Cerebellar cortex (tissue), 1 donor: ENCODE results near the gene ERC1.

Experiments
- DNase-seq: peaks from one replicate; pipeline ENCODE4 v3.0.0-alpha.2; 2015; ENCODE audit warnings: low spot score

ERC1 gene

DNA sequence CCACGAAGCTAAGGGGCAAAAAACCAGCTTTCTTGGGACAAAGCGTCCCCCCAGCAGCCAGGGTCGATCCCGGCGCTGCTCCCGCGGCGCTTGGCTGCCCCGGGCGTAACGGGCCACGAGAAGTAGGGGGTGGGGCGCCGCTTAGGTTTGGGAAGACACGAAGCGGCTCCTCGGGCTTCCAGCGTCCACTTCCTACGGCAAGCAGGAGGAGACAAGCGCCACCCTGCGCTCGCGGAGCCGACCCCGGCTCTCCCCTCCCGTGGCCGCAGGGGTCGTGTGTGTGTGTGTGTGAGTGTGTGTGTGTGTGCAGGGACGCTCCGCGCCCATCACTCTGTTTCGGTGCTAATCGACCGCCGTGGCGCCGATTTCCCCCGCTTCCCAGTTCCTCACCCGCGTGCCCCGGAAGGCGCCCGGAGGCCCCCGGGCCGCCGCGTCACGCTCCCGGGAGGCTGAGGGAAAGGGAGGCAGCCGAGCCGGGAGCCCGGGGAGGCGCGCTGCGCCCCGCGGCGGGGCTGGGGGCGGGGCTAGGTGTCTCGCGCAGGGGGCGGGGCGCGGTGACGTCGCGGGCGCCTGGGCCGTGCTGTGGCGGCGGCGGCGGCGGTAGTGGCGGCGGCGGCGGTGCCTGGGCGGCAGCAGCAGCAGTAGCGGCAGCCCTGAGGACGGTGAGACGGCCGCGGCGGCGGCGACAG is at the start of gene ERC1:
Gene ERC1, plus strand, starts transcription at position 563 of the 689 bp plus-strand sequence. CDS start 36,681 bp downstream, outside the sequence.
- peak; percentile 79 for DNase-seq

DNA sequence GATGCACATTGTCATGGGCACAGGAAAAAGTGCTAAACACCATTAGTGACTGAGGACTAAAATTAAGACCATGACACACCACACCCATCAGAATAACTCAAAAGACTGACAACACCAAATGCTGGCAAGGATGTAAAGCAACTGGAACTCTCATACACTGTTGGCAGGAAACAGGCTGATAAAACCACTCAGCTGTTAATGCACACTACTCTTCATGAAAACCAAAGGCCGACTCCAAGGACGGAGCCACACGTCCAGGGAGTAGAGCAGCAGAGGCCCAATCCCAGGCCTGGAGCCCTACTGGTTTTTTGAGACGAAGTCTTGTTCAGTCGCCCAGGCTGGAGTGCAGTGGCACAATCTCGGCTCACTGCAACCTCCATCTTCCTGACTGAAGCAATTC is 48.0 kb upstream of the ERC1 start:
- no peak for DNase-seq

DNA sequence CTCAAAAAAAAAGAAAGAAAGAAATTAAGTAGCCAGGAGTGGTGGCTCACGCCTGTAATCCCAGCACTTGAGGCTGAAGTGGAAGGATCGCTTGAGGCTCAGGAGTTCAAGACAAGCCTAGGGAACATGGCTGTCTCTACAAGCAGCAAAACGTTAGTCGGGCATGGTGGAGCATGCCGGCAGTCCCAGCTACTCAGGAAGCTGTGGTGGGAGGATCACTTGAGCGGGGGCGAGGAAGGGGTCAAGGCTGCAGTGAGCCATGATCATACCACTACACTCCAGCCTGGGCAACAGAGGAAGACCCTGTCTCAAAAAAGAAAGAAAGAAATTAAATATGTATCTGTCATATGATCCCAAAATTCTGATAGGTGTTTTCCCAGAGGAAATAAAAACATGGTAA is 46.8 kb upstream of the ERC1 start:
- DNase-seq: no peak

DNA sequence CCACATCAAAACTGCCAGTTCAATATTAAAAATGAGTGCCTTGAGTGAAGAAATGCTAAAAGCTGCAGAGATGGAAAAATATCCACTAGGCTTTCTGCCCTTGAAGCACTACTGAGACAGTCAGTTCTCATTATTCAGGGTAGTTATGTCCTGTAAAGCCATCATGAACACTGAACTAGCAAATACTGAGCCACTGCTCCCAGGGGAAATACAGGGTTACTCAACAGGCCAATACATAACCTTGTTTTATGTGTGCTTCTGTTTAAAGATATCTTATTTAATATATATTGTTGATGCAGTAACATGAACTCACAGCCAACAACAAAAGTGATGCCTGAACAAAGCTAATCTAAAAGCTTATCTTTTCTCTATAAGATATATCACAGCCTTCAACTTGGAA is 44.8 kb upstream of the ERC1 start:
- no peak for DNase-seq

DNA sequence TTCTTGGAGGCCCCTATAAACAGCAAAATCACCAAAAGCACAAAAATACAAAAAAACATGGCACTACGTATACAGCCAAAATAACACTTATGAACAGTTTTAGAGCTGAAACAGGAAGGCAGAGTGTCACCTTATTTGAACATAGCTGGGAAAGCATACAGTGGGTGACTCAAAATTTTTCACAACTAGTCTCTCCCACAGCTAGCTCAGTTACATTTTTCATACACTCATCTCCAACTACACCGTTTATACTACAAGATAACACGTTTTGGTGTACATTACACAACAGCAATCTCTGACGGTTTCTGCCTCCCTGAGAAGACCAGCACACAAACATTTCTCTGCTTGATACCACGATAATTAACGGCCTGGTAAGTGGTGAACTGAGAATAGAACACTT is 44.4 kb upstream of the ERC1 start:
- no peak for DNase-seq

DNA sequence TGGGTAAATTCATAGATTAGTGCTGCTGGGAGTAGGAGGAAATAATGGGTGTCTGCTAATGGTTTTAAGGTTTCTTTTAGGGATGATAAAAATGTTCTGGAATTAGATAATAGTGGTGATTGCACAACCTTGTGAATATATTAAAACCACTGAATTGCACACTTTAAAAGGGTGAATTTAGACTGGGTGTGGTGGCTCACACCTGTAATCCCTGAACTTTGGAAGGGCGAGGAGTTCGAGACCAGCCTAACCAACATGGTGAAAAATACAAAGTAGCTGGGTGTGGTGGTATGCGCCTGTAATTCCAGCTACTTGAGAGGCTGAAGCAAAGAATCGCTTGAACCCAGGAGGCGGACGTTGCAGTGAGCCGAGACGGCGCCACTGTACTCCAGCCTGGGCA is 42.8 kb upstream of the ERC1 start:
- no peak for DNase-seq

DNA sequence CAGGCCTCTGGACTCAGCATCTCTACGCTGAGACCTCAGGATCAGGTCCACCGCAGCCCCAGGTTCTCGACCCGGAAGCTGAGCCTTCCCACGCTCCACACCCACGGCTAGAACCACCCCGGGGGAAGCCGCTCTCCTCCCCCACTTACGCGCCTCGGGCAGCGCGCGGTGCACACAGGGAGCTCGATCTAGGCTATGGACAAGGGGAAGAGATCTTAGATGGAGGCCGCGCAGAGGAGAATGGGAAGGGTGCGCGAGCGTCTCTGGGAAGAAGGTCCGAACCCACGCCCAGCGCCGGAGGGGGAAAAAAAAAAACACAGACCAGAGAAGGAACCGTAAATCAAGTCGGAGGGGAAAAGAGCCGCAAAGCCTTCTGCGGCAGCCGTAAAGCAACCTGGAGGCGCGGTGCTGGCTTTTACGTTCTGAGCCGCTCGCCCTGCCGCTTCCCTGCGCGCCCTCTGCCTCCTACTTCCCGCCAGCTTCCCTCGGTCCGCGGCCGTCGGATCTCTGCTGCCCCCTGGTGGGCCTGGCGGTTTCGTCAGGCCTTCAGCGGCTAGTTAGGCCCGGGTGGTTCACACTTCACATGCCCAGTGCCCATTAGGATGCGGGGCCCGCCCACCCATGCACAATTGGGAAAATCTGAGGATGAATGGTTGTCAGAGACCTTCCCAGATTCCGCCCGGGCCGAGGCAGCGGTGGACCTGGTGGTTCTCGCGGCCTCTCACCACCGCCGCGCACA is 41.4 kb upstream of the ERC1 start, which contains the start of gene RAD52:
Gene RAD52, minus strand, starts transcription at position 242 of the 739 bp plus-strand sequence. CDS start 16,636 bp downstream, outside the sequence.
- DNase-seq: peak; percentile 99

DNA sequence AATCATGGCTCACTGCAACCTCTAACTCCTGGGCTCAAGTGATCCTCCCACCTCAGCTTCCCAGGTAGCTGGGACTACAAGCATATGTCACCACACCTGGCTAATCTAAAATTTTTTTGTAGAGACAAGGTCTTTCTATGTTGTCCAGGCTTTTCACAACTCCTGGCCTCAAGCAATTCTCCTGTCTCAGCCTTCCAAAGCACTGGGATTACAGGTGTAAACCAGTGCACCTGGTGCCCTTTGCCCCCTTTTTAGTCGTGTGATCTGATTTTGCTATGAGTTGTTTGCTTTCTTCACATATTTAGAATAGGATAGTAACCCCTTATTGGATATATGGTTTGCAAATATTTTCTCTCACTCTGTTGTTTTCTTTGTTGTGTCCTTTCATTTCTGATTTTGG is 39.8 kb upstream of the ERC1 start:
- no peak for DNase-seq

DNA sequence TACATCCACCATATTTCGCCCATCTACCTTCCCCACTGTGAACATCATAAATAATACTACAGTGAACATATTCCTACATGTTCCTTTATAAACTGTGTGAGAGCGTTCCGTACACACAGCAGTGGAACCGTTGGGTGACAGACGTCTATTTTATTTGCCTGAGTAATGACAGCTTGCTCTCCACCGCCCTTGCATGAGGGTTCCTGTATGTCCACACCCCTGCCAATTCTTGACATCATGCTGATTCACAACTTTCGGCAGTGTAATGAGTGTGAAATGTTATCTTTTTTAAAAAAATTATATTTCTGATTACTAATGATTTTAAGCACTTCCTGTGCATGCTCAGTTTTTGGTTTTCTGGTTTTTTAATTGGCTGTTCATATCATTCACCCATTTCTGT is 37.2 kb upstream of the ERC1 start:
- peak; percentile 32 for DNase-seq

DNA sequence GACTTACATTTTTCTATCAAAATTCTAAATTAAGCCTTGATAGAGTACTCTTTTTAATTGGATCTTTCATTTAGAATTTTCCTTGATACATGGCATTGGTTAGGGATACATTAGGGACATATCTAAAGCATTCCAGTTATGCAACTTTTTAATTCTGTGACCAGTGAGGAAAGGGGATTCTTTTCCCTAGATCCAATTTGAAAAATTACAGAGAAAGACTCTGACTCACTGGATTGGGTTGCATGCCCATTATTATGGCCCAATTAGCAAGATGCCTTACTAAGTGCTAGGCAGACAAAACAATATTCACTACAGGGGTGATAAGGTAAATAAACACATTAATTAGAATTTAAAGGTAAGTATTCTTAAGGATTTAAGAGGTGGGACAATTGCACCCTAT is 36.3 kb upstream of the ERC1 start:
- no peak for DNase-seq

DNA sequence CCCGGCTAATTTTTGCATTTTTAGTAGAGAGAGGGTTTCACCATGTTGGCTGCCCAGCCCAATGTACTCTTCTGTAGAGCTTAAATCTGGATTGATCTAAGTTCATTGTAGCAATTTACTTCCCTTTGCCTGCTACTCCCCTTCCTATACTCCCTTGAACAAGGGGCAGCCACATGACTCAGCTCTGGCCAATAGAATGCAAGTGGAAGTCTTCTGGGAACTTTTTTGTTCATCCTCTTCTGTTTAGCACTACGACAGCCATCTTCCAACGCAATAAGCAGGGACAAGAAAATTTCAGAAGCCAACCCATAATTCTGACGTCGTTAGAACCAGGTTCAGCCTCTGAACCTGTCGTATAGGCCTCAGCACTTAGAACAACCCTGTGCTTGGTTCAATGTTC is 35.1 kb upstream of the ERC1 start:
- DNase-seq: no peak

DNA sequence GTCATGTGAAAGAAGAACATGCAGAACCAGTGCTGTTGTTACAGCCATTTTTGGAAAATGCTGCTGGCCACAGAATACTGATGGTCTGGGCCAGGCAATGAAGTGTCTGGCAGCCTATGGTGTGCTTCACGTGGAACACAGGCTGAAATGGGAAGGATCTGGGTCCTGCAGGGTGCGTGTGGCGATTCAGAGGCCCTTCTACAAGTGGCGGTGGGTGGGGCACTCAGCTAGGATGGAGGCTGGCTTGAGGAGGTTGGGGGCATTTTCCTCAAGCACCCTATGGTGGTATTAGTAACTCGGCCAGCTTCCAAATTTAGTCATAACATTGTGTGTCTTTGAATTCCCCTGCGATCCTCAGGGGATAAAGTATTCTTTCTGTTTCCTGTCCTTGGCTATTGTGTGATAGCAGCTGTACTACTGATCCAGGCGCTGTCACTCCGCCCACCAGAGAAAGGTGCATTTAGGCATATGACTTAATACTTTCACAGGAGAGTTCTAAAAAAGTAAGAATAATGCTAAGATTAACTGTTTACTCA is 32.4 kb upstream of the ERC1 start:
- no peak for DNase-seq

DNA sequence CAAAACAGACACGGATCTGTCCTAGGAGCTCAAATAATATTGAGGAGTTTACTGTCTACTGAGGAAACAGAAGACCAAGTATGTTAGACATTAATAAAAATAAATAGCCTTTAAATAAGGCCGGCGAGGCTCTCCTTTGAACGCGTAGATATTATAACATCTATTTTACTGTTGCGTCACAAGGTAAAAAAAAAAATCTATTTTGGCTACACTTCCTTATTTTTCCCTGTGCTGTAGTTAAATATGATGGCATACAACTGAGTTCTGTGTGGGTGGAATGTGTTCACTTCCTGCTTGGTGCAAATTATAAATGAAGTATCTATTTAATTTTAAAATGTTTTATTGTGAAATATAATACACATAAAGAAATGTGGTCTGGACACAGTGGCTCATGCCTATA is 24.3 kb upstream of the ERC1 start:
- no peak for DNase-seq

DNA sequence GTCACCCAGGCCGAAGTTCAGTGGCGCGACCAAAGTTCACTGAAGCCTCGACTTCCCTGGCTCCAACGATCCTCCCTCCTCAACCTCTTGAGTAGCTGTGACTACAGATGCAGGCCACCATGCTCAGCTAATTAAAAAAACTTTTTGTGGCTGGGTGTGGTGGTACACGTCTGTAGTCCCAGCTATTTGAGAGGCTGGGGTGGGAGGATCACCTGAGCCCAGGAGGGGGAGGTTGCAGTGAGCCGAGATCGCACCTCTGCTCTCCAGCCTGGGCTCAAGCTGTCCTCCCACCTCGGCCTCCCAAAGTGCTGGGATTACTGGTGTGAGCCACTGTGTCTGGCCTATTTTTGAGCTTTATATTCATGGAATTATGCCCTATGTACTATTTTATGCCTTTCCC is 23.4 kb upstream of the ERC1 start:
- DNase-seq: no peak

DNA sequence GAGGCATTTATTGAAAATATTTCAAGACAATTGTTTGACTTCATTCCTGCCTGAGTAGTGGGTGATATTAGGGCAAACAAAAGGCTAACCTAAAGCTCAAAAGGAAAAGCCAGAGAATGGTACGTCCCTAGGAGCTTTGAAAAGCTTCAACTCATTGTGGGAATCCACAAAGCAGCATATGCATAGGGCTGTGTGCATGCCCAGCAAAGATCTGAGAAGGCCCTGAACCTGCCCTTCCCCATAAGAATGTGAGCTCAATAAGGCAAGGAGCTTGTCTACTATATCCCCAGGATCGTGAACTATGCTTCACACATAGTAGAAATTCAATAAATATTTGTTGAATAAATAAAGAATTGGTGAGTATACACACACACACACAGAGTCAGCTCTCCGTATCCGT is 22.5 kb upstream of the ERC1 start:
- peak; percentile 57 for DNase-seq

DNA sequence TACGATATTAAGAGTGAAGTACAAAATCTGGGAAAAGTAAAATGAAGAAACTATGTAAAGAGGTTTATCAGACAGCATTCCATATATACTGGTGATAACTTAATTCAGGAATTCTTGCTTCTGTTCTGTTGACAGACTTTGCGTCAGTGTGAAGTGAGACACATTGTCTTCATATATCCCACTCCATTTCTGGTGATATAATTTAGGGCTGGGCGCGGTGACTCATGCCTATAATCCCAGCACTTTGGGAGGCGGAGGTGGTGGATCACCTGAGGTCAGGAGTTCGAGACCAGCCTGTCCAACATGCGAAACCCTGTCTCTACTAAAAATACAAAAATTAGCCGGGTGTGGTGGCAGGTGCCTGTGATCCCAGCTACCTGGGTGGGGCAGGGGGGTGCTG is 21.2 kb upstream of the ERC1 start:
- DNase-seq: no peak

DNA sequence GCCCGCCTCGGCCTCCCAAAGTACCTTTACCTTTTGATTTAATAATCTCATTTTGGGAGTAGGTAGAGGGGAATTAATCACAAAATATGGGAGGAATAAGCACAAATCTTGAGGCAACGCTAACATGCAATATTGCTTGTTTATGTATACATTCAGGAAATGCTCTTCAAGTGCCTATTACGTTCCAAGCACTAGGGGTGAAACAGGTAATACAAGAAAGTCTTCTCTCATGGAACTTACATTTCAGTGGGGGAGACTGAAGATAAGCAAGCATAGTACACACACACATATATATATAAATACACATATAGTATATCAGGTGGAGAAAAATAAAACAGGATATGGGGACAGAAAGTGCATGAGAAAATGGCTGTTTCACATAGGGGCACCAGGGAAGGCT is 19.0 kb upstream of the ERC1 start:
- DNase-seq: no peak

DNA sequence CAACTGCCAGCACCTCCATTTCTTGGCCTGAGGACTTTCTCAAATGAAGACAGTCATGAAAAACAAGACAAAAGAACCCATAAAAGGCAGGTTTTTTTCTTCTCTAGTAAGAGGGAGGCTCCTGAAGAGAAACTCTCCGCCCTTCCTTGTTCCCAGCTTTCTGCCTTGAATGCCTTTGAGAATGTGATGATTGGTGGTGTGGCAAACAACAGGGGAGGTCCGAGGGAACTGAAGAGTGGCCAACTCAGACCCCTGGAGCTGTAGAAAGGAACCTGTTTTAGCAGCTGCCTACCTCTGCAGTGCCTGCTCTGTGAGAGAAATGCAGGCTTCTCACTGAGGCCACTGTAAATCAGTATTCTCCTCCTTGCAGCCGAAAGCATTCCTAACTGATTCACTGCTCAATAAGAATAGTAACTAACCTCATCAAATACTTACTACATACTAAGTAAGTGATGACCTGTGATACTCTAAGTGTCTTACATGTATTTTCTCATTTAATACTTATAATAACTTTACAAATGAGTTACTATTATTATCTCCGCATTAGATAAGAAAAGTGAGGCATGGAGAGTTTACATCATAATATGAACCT is 16.7 kb upstream of the ERC1 start:
- DNase-seq: no peak

DNA sequence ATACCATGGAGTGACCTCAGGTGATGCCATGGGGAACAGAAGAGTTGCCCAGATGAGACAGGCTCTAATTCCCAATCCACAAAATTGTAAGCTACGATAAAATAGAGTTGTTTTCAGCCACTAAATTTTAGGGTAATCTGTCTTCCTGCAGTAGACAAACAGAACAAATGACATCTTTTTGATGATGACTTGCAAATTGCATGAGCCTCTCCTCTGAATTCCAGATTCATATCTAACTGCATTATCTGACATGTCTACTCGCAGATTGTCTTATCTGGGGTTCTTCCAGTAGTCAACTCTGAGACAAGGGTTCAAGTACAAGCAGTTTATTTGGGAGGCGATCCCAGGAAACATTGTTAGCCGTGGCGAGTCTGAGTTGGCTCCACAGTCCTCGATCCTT is 14.4 kb upstream of the ERC1 start:
- DNase-seq: no peak

DNA sequence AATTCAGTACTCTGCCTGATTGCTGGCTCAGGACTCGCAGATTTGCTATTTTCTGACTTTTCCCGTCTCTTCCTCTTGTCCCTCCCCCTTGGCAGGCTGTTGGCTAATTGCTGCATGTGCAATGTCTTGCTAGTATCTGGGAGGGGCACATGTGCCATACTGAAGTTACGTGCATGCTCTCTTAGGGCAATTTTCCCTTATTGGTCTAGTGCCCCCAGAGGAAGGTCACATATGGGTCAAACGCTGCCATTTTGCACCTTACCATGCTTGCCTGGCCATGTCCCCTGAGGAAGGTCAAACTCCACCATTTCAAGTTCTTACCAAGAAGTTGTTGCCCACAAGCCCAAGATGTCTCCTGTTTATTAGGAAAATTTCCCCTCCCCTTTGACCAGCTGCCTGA is 13.9 kb upstream of the ERC1 start:
- DNase-seq: no peak

DNA sequence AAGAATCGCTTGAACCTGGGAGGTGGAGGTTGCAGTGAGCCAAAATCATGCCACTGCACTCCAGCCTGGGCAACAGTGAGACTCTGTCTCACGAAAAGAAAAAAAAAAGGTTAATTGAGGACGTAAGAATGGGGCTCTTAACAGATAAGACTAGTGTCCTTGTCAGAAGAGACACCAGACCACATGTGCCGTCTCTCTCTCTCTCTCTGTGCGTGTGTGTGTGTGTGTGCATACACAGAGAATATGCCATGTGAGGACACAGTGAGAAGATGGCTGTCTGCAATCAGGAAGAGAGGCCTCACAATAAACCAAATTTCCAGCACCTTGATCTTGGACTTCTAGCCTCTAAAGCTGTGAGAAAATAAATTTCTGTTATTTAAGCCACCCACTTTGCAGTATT is 11.7 kb upstream of the ERC1 start:
- DNase-seq: no peak

DNA sequence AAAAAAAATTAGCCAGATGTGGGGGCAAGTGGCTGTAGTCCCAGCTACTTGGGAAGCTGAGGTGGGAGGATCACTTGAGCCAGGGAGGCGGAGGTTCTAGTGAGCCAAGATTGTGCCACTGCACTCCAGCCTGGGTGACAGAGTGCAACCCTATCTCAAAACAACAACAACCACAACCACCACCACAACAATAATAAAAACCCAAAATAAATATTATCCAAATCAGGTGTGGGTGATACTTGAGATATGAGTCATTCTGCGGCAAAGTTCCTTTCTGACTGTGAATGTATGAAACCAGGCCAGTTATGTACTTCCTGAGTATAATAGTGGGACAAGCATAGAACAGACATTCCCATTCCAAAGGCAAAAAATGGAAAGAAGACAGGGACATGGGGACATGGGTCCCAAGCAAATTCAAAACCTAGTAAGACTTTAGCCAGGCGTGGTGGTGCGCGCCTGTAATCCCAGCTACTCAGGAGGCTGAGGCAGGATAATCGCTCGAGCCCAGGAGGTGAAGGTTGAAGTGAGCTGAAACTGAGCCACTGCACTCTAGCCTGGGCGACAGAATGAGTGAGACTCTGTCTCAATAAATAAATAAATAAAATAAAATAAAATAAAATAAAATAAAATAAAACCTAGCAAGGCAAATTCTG is 9.7 kb upstream of the ERC1 start:
- DNase-seq: no peak

DNA sequence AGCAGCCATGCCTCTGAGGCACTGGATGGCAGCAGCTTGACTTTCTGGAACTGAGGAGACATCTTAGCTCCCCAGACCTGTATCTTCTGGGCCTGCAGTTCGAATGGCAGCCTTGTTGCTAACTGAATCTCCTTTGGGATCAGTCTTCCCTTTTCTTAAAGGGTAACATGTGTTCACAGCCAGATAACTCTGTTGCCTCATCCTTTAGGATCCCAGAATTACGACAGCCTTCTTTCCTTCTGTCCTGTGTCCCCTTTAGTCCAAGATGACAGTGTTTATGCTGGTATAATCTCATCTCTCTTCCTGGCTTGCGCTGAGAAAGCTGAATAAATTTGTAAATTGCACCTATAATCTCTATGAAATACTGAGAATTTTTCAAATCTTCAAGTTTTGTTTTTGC is 9.1 kb upstream of the ERC1 start:
- no peak for DNase-seq
